GM12878 (cell line): ENCODE data around the gene CDKL5. TPM values are rescaled to one million over a fixed set of nuclear protein-coding genes. Genes with fewer than 3 reads are reported as not detected.

Experiments used
- ATAC-seq: fragments of 200-7000 bp; cut with Tn5 transposase; 3 replicates; pipeline ENCODE4 v1.9.1; 2020; ENCODE audit warnings: mild to moderate bottlenecking, moderate library complexity
- BruUV-seq: library from RNA; stranded (reverse); fragments of 400-500 nt; replicated peaks from 2 replicates; lab custom pipeline; 2021; lab: Mats Ljungman, UMichigan
- CTCF ChIA-PET: fragments of 300-600 bp; sonication (Branson Sonifier 250); formaldehyde crosslinking; extraction: SDS; loops from one replicate; lab custom pipeline; 2021; ENCODE audit warnings: inconsistent platforms; lab: Yijun Ruan, JAX
- POLR2A ChIA-PET: fragments of 350-600 bp; formaldehyde crosslinking; extraction: SDS; loops from one replicate; lab custom pipeline; 2021; ENCODE audit warnings: inconsistent platforms; lab: Charles Lee
- RAD21 ChIA-PET: fragments of 300-600 bp; sonication (Branson Sonifier 250); formaldehyde crosslinking; loops from one replicate; lab custom pipeline; 2023; ENCODE audit warnings: antibody characterized with exemption; ENCODE audit not compliant: unreplicated experiment; lab: Charles Lee
- SMC1A ChIA-PET: fragments of 300-600 bp; sonication (Branson Sonifier 250); formaldehyde crosslinking; loops from one replicate; lab custom pipeline; 2023; ENCODE audit not compliant: unreplicated experiment, uncharacterized antibody; lab: Charles Lee
- DNase-seq: peaks from one replicate; pipeline ENCODE4 v3.0.0-alpha.2; 2011; ENCODE audit warnings: low read depth, low spot score
- FAIRE-seq: peaks from 3 replicates; lab custom pipeline; 2011; peaks lifted over from hg19 to GRCh38; lab: Jason Lieb, UNC
- H2AFZ ChIP-seq: 2 replicates; pipeline ENCODE4 v1.6.0; 2011; ENCODE audit warnings: low read depth, low read length, control low read depth; ENCODE audit not compliant: control insufficient read depth
- H3K27ac ChIP-seq: 2 replicates; pipeline ENCODE4 v1.5.1; 2011; ENCODE audit warnings: control low read depth; ENCODE audit not compliant: control insufficient read depth, insufficient read depth
- H3K27me3 ChIP-seq, 2 experiments: replicated peaks in 1 of 2; 2 replicates each; pipeline versions ENCODE4 v1.6.0 to v1.6.1; 2011; ENCODE audit warnings: low read length in 1 of 2; ENCODE audit not compliant: control insufficient read depth in 2 of 2, insufficient read depth in 2 of 2
- H3K36me3 ChIP-seq, 2 experiments: 2 replicates each; pipeline ENCODE4 v1.5.1; 2011; ENCODE audit warnings: low read length in 1 of 2; ENCODE audit not compliant: control insufficient read depth in 2 of 2, insufficient read depth in 2 of 2
- H3K4me1 ChIP-seq: 2 replicates; pipeline ENCODE4 v1.6.1; 2011; ENCODE audit warnings: mild to moderate bottlenecking, low read length, moderate library complexity, mixed read lengths; ENCODE audit not compliant: control insufficient read depth, insufficient read depth
- H3K4me2 ChIP-seq: 2 replicates; pipeline ENCODE4 v1.6.0; 2011; ENCODE audit warnings: control low read depth; ENCODE audit not compliant: control insufficient read depth, insufficient read depth
- H3K4me3 ChIP-seq: fragments of 200-600 bp; sonication (generic); 2 replicates; pipeline ENCODE4 v1.5.1; 2016
- H3K79me2 ChIP-seq: 2 replicates; pipeline ENCODE4 v1.6.0; 2011; ENCODE audit warnings: low read length; ENCODE audit not compliant: control insufficient read depth, insufficient read depth
- H3K9ac ChIP-seq: 2 replicates; pipeline ENCODE4 v1.8.0; 2011; ENCODE audit warnings: low read length, control low read depth, mixed read lengths; ENCODE audit not compliant: control insufficient read depth, insufficient read depth
- H3K9me3 ChIP-seq: replicated peaks from 3 replicates; pipeline ENCODE4 v1.5.1; 2011; ENCODE audit warnings: mild to moderate bottlenecking, low read length; ENCODE audit not compliant: control insufficient read depth, insufficient read depth
- H4K20me1 ChIP-seq: 2 replicates; pipeline ENCODE4 v1.6.0; 2011; ENCODE audit not compliant: control insufficient read depth, insufficient read depth
- E4F1 ChIP-seq: fragments of 450-650 bp; IDR thresholded peaks from 2 replicates; pipeline ENCODE4 v1.6.1; 2018; ENCODE audit warnings: borderline replicate concordance, mild to moderate bottlenecking; ENCODE audit not compliant: partially characterized antibody
- IKZF1 ChIP-seq: fragments of 450-650 bp; conservative IDR thresholded peaks from 2 replicates; pipeline ENCODE4 v1.6.1; 2017; ENCODE audit warnings: antibody characterized with exemption, mild to moderate bottlenecking
- JUND ChIP-seq: IDR thresholded peaks from 2 replicates; pipeline ENCODE4 v1.6.1; 2012; ENCODE audit warnings: low read depth, mild to moderate bottlenecking, low read length, improper control_type of control experiment, moderate library complexity
- KDM1A ChIP-seq: fragments of 200-600 bp; sonication (generic); IDR thresholded peaks from 2 replicates; pipeline ENCODE4 v1.6.1; 2016; ENCODE audit warnings: borderline replicate concordance
- MEF2B ChIP-seq: fragments of 450-650 bp; IDR thresholded peaks from 2 replicates; pipeline ENCODE4 v1.6.1; 2018; ENCODE audit warnings: mild to moderate bottlenecking, moderate library complexity; ENCODE audit not compliant: partially characterized antibody, poor library complexity, severe bottlenecking
- PAX8 ChIP-seq: fragments of 450-650 bp; IDR thresholded peaks from 2 replicates; pipeline ENCODE4 v1.6.1; 2017; ENCODE audit warnings: mild to moderate bottlenecking, moderate library complexity
- RUNX3 ChIP-seq: IDR thresholded peaks from 2 replicates; pipeline ENCODE4 v1.6.1; 2012; ENCODE audit warnings: low read length, inconsistent platforms
- STAT1 ChIP-seq: fragments of 450-650 bp; conservative IDR thresholded peaks from 2 replicates; pipeline ENCODE4 v1.6.1; 2014; ENCODE audit warnings: antibody characterized with exemption, mild to moderate bottlenecking
- WRNIP1 ChIP-seq: IDR thresholded peaks from 2 replicates; pipeline ENCODE4 v1.6.1; 2011; ENCODE audit warnings: low read depth, low read length, improper control_type of control experiment, borderline replicate concordance
- WGBS: methylation state at CpG from one replicate; pipeline ENCODE4 v1.1.6; 2016; ENCODE audit warnings: low lambda C conversion rate; ENCODE audit not compliant: insufficient replicate concordance, insufficient coverage; ENCODE audit errors: missing lambda C conversion rate; 5-methylcytosine and 5-hydroxymethylcytosine counted together
- in situ Hi-C: fragments of 300-500 bp; cut with MboI; formaldehyde crosslinking; loops from 9 replicates; pipeline ENCODE4 v1.14.3; 2018; ENCODE audit warnings: mixed read lengths
- intact Hi-C: fragments of 100-400 bp; cut with micrococcal nuclease; formaldehyde crosslinking; loops from one replicate; pipeline ENCODE4 v1.14.2; 2022; ENCODE audit not compliant: unreplicated experiment
- polyA plus RNA-seq, 11 experiments: library from polyadenylated mRNA; depleted of rRNA in 4 of 11; unstranded in 6 of 11; stranded (reverse) in 5 of 11; fragments of >200 nt; fragmentation: Nextera tagmentation in 4 of 11; fragmentation: Illumina TruSeq in 1 of 11; extraction: Ambion mirVana in 4 of 11; extraction: Trizol in 1 of 11; gene quantifications; 1 replicate in 1 of 11; 2 replicates in 10 of 11; pipeline versions ENCODE4 v1.2.1 to v1.2.3, GENCODE V29; 2011 to 2016; ENCODE audit warnings: inconsistent platforms in 2 of 11, missing spikeins in 2 of 11, low read depth in 1 of 11
- total RNA-seq, 4 experiments: library from RNA; depleted of rRNA in 3 of 4; stranded (reverse); fragments of >200 nt in 3 of 4; fragmentation: Illumina TruSeq in 1 of 4; extraction: Trizol in 1 of 4; gene quantifications; 2 replicates each; pipeline versions ENCODE4 v1.2.1 to v1.2.3, GENCODE V29; 2013 to 2021

Gene CDKL5
- total and polyA plus RNA-seq, 10 of the 15 experiments (the other 5 are each of a cell fraction or from before 2014, with no cell fraction given): 1.4 to 14.5 (median 6.3) TPM

DNA sequence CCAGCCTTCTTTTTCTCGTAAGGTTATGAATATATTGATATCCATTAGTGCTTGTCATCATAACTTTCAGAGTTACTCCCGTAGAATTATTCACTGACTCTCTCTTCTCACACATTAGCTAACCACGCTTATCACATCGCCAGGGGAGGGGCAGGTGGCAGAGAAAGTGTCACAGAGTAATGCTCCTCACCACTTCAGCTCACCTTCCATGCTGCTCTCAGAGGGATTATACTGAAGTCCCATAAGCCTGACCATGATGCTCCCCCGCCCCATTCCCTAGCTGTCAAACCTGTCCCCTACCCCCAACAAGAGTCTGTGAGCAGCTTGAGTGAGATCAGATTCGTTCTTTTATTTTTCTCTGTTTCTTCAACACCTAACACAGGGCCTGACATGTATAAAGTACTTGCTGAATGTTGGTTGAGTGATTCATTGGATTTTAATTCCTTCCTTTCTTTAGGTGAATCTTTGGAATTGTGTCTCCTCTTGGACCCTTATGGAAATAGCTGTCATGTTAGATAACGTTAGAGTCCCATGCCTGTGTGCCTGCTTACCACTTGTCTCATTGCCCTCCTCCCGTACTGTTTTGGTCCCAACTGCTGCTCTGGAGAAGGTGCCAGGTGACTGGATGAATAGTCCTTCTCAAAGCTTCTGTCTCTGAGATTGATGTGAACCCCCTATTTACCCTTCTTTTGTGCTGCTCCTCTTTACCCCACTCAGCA is 191.4 kb downstream of the CDKL5 start:
- H2AFZ ChIP-seq: no peak overlapping the region
- H4K20me1 ChIP-seq: no peaks in the 10 kb centered on the region
- H3K9me3 ChIP-seq: no peaks in the 10 kb centered on the region
- no peak for FAIRE-seq
- no peaks in the 10 kb centered on the region for H3K27me3 ChIP-seq
- ChIA-PET POLR2A (interaction anchor here (0.6 kb wide), 1 partner anchor 60 kb away, joined by 3 read pairs; no protein-coding TSS in a partner anchor), CTCF (no interaction called here), RAD21 (interaction anchor here (0.7 kb wide), 1 partner anchor 430 kb away, joined by 3 read pairs; no protein-coding TSS in a partner anchor), SMC1A (interaction anchor here (1.1 kb wide), 1 partner anchor 12 kb away, joined by 3 read pairs; no protein-coding TSS in a partner anchor)
- H3K4me1 ChIP-seq: no peaks in the 10 kb centered on the region
- intact Hi-C loops (no loop called here), in situ Hi-C loops (no loop called here)
- no peaks in the 10 kb centered on the region for H3K79me2 ChIP-seq
- H3K4me3 ChIP-seq: no peak overlapping the region
- no peak for ATAC-seq
- no TSS peak for BruUV-seq
- H3K4me2 ChIP-seq: no peak overlapping the region
- no peaks in the 10 kb centered on the region for H3K36me3 ChIP-seq
- H3K27ac ChIP-seq: no peak overlapping the region
- TF ChIP-seq STAT1 (no peak), KDM1A (no peak), JUND (no peak), E4F1 (no peak), RUNX3 (no peak), MEF2B (no peak), IKZF1 (no peak), WRNIP1 (no peak), PAX8 (no peak)
- H3K9ac ChIP-seq: no peak overlapping the region
- no peak for DNase-seq
- 73% methylated on average over 8 of the region's 8 CpGs for WGBS
